ENCODE measurements around the gene CAV3.

The CAV3 gene

DNA sequence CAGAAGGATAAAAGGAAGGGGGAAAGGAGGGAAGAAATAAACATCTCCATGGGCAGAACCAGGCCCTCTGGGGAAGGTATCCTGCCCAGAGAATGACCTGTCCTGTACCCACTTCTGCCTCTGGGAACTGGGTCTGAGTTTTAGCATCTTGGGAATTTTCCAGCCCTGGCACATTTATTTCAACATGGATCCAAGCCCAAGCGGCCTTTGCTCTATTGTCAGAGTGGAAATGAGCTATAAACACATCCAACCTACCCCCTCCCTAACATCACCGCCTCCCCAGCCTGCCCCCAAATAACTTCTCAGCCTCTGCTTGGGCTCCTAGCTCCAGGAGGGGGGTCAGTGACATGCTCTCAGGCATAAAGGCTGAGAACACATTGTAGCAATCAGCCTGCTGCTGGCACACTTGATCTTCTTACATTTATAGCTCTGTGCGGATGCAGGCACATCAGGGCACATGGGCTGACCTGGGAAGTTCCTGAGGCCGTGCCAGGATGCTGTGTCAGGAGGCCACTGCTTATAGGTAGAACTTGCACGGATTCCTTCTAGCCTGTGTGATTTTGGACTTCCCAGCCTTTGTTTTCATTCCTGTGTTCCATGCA, 40.4 kb downstream of the CAV3 start:
- H3K4me3 ChIP-seq (ENCODE audit: insufficient read depth, low read length, poor library complexity, severe bottlenecking) = no peak overlapping the region
- no peaks in the 10 kb centered on the region for H3K36me3 ChIP-seq (ENCODE audit: low read length)
- no peak overlapping the region for H3K27ac ChIP-seq (ENCODE audit: low read depth, low read length)
- H3K9me2 ChIP-seq (replicated peaks; ENCODE audit: insufficient read depth, low read length) = no peaks in the 10 kb centered on the region
- no peak overlapping the region for H3K4me2 ChIP-seq (ENCODE audit: low read depth, low read length, poor library complexity, severe bottlenecking)
- H3K9ac ChIP-seq (ENCODE audit: low read length) = no peak overlapping the region
- H2AFZ ChIP-seq (ENCODE audit: low read depth, low read length, severe bottlenecking) = no peak overlapping the region
- no peak for TF ChIP-seq EZH2phosphoT487 (conservative IDR thresholded peaks at IDR 0.05; ENCODE audit: low read length)
- TF ChIP-seq, protein P1, sequence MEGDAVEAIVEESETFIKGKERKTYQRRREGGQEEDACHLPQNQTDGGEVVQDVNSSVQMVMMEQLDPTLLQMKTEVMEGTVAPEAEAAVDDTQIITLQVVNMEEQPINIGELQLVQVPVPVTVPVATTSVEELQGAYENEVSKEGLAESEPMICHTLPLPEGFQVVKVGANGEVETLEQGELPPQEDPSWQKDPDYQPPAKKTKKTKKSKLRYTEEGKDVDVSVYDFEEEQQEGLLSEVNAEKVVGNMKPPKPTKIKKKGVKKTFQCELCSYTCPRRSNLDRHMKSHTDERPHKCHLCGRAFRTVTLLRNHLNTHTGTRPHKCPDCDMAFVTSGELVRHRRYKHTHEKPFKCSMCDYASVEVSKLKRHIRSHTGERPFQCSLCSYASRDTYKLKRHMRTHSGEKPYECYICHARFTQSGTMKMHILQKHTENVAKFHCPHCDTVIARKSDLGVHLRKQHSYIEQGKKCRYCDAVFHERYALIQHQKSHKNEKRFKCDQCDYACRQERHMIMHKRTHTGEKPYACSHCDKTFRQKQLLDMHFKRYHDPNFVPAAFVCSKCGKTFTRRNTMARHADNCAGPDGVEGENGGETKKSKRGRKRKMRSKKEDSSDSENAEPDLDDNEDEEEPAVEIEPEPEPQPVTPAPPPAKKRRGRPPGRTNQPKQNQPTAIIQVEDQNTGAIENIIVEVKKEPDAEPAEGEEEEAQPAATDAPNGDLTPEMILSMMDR (IDR thresholded peaks at IDR 0.05; ENCODE audit: insufficient read depth, low read length, poor library complexity, severe bottlenecking) = no peak
- no peaks in the 10 kb centered on the region for H3K79me2 ChIP-seq (ENCODE audit: insufficient read depth, low read length)
- H3K27me3 ChIP-seq (ENCODE audit: low read length) = no peaks in the 10 kb centered on the region
- H4K20me1 ChIP-seq (ENCODE audit: low read depth, low read length) = no peaks in the 10 kb centered on the region
- no peaks in the 10 kb centered on the region for H3K9me3 ChIP-seq (ENCODE audit: insufficient read depth, low read length)
- no peaks in the 10 kb centered on the region for H3F3A ChIP-seq (ENCODE audit: insufficient read depth)

DNA sequence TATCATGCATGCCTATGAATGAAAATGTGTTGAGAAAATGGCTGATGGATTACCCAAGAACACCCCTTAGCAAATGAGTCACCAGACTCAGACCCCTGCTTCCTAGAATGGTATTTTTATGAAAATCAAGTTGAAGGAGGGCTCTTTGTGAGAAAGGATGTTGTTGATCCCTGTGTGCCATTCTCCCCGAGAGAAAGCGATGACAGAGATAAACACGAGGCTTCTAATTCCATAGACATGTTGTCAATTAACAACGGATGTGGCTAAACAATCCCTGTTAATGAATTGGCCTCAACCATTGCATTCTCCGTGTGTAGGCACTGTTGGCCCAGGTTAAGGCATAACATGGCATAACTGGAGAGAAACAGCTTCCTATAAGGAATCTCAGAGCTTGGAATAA, 41.6 kb downstream of the CAV3 start:
- H3K27me3 ChIP-seq (ENCODE audit: low read length) = no peaks in the 10 kb centered on the region
- no peaks in the 10 kb centered on the region for H3F3A ChIP-seq (ENCODE audit: insufficient read depth)
- H3K36me3 ChIP-seq (ENCODE audit: low read length) = no peaks in the 10 kb centered on the region
- no peak overlapping the region for H3K27ac ChIP-seq (ENCODE audit: low read depth, low read length)
- H3K4me2 ChIP-seq (ENCODE audit: low read depth, low read length, poor library complexity, severe bottlenecking) = no peak overlapping the region
- H3K79me2 ChIP-seq (ENCODE audit: insufficient read depth, low read length) = no peaks in the 10 kb centered on the region
- H3K9me2 ChIP-seq (replicated peaks; ENCODE audit: insufficient read depth, low read length) = no peaks in the 10 kb centered on the region
- H3K9me3 ChIP-seq (ENCODE audit: insufficient read depth, low read length) = no peaks in the 10 kb centered on the region
- H3K9ac ChIP-seq (ENCODE audit: low read length) = no peak overlapping the region
- TF ChIP-seq, protein P1 (IDR thresholded peaks at IDR 0.05; ENCODE audit: insufficient read depth, low read length, poor library complexity, severe bottlenecking) = no peak
- no peak for TF ChIP-seq EZH2phosphoT487 (conservative IDR thresholded peaks at IDR 0.05; ENCODE audit: low read length)
- no peaks in the 10 kb centered on the region for H4K20me1 ChIP-seq (ENCODE audit: low read depth, low read length)
- no peak overlapping the region for H3K4me3 ChIP-seq (ENCODE audit: insufficient read depth, low read length, poor library complexity, severe bottlenecking)
- H2AFZ ChIP-seq (ENCODE audit: low read depth, low read length, severe bottlenecking) = no peak overlapping the region

DNA sequence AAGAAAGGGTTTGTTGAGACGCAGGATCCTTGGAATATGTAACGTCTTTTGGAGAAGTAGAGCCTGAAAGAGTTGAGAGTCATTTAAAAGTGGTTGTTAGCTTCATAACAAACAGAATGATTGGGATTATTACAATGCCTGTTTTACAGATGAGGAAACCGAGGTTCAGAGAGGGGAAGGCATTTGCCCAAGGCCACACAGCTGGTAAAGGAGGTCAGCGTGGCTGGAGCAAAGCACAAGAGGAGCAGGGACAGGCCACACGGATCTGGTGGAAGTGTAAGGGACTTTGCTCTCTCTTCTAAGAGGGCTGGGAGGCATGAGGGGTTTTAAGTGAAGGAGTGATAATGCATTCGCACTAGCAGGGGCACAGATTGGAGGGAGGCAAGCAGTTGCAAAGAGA, 42.0 kb downstream of the CAV3 start:
- no peaks in the 10 kb centered on the region for H4K20me1 ChIP-seq (ENCODE audit: low read depth, low read length)
- no peaks in the 10 kb centered on the region for H3K9me2 ChIP-seq (replicated peaks; ENCODE audit: insufficient read depth, low read length)
- no peak overlapping the region for H3K4me3 ChIP-seq (ENCODE audit: insufficient read depth, low read length, poor library complexity, severe bottlenecking)
- no peak overlapping the region for H3K4me2 ChIP-seq (ENCODE audit: low read depth, low read length, poor library complexity, severe bottlenecking)
- TF ChIP-seq EZH2phosphoT487 (conservative IDR thresholded peaks at IDR 0.05; ENCODE audit: low read length) = no peak
- TF ChIP-seq, protein P1 (IDR thresholded peaks at IDR 0.05; ENCODE audit: insufficient read depth, low read length, poor library complexity, severe bottlenecking) = no peak
- no peaks in the 10 kb centered on the region for H3K27me3 ChIP-seq (ENCODE audit: low read length)
- no peaks in the 10 kb centered on the region for H3K36me3 ChIP-seq (ENCODE audit: low read length)
- no peak overlapping the region for H3K27ac ChIP-seq (ENCODE audit: low read depth, low read length)
- H3K9me3 ChIP-seq (ENCODE audit: insufficient read depth, low read length) = no peaks in the 10 kb centered on the region
- H2AFZ ChIP-seq (ENCODE audit: low read depth, low read length, severe bottlenecking) = no peak overlapping the region
- H3K79me2 ChIP-seq (ENCODE audit: insufficient read depth, low read length) = no peaks in the 10 kb centered on the region
- no peaks in the 10 kb centered on the region for H3F3A ChIP-seq (ENCODE audit: insufficient read depth)
- no peak overlapping the region for H3K9ac ChIP-seq (ENCODE audit: low read length)
